GM12878 (cell line): Measurements from ENCODE around the gene FUZ. TPM values are rescaled to one million over a fixed set of nuclear protein-coding genes. Genes with fewer than 3 reads are reported as not detected.

Experiments
- ATAC-seq: fragments of 200-7000 bp; cut with Tn5 transposase; 3 replicates; pipeline ENCODE4 v1.9.1; 2020; ENCODE audit warnings: mild to moderate bottlenecking, moderate library complexity
- BruUV-seq: library from RNA; stranded (reverse); fragments of 400-500 nt; replicated peaks from 2 replicates; lab custom pipeline; 2021; lab: Mats Ljungman, UMichigan
- CTCF ChIA-PET: fragments of 300-600 bp; sonication (Branson Sonifier 250); formaldehyde crosslinking; extraction: SDS; loops from one replicate; lab custom pipeline; 2021; ENCODE audit warnings: inconsistent platforms; lab: Yijun Ruan, JAX
- POLR2A ChIA-PET: fragments of 350-600 bp; formaldehyde crosslinking; extraction: SDS; loops from one replicate; lab custom pipeline; 2021; ENCODE audit warnings: inconsistent platforms; lab: Charles Lee
- RAD21 ChIA-PET: fragments of 300-600 bp; sonication (Branson Sonifier 250); formaldehyde crosslinking; loops from one replicate; lab custom pipeline; 2023; ENCODE audit warnings: antibody characterized with exemption; ENCODE audit not compliant: unreplicated experiment; lab: Charles Lee
- SMC1A ChIA-PET: fragments of 300-600 bp; sonication (Branson Sonifier 250); formaldehyde crosslinking; loops from one replicate; lab custom pipeline; 2023; ENCODE audit not compliant: unreplicated experiment, uncharacterized antibody; lab: Charles Lee
- DNase-seq: peaks from one replicate; pipeline ENCODE4 v3.0.0-alpha.2; 2011; ENCODE audit warnings: low read depth, low spot score
- FAIRE-seq: peaks from 3 replicates; lab custom pipeline; 2011; peaks lifted over from hg19 to GRCh38; lab: Jason Lieb, UNC
- H2AFZ ChIP-seq: 2 replicates; pipeline ENCODE4 v1.6.0; 2011; ENCODE audit warnings: low read depth, low read length, control low read depth; ENCODE audit not compliant: control insufficient read depth
- H3K27ac ChIP-seq: 2 replicates; pipeline ENCODE4 v1.5.1; 2011; ENCODE audit warnings: control low read depth; ENCODE audit not compliant: control insufficient read depth, insufficient read depth
- H3K27me3 ChIP-seq, 2 experiments: replicated peaks in 1 of 2; 2 replicates each; pipeline versions ENCODE4 v1.6.0 to v1.6.1; 2011; ENCODE audit warnings: low read length in 1 of 2; ENCODE audit not compliant: control insufficient read depth in 2 of 2, insufficient read depth in 2 of 2
- H3K36me3 ChIP-seq, 2 experiments: 2 replicates each; pipeline ENCODE4 v1.5.1; 2011; ENCODE audit warnings: low read length in 1 of 2; ENCODE audit not compliant: control insufficient read depth in 2 of 2, insufficient read depth in 2 of 2
- H3K4me1 ChIP-seq: 2 replicates; pipeline ENCODE4 v1.6.1; 2011; ENCODE audit warnings: mild to moderate bottlenecking, low read length, moderate library complexity, mixed read lengths; ENCODE audit not compliant: control insufficient read depth, insufficient read depth
- H3K4me2 ChIP-seq: 2 replicates; pipeline ENCODE4 v1.6.0; 2011; ENCODE audit warnings: control low read depth; ENCODE audit not compliant: control insufficient read depth, insufficient read depth
- H3K4me3 ChIP-seq: fragments of 200-600 bp; sonication (generic); 2 replicates; pipeline ENCODE4 v1.5.1; 2016
- H3K79me2 ChIP-seq: 2 replicates; pipeline ENCODE4 v1.6.0; 2011; ENCODE audit warnings: low read length; ENCODE audit not compliant: control insufficient read depth, insufficient read depth
- H3K9ac ChIP-seq: 2 replicates; pipeline ENCODE4 v1.8.0; 2011; ENCODE audit warnings: low read length, control low read depth, mixed read lengths; ENCODE audit not compliant: control insufficient read depth, insufficient read depth
- H3K9me3 ChIP-seq: replicated peaks from 3 replicates; pipeline ENCODE4 v1.5.1; 2011; ENCODE audit warnings: mild to moderate bottlenecking, low read length; ENCODE audit not compliant: control insufficient read depth, insufficient read depth
- H4K20me1 ChIP-seq: 2 replicates; pipeline ENCODE4 v1.6.0; 2011; ENCODE audit not compliant: control insufficient read depth, insufficient read depth
- CHD2 ChIP-seq: IDR thresholded peaks from 2 replicates; pipeline ENCODE4 v1.6.1; 2011; ENCODE audit warnings: low read depth, low read length, improper control_type of control experiment, borderline replicate concordance
- MEF2B ChIP-seq: fragments of 450-650 bp; IDR thresholded peaks from 2 replicates; pipeline ENCODE4 v1.6.1; 2018; ENCODE audit warnings: mild to moderate bottlenecking, moderate library complexity; ENCODE audit not compliant: partially characterized antibody, poor library complexity, severe bottlenecking
- NFYB ChIP-seq: IDR thresholded peaks from 2 replicates; pipeline ENCODE4 v1.6.1; 2011; ENCODE audit warnings: low read depth, mild to moderate bottlenecking, low read length, improper control_type of control experiment, moderate library complexity; ENCODE audit not compliant: insufficient read depth
- PAX8 ChIP-seq: fragments of 450-650 bp; IDR thresholded peaks from 2 replicates; pipeline ENCODE4 v1.6.1; 2017; ENCODE audit warnings: mild to moderate bottlenecking, moderate library complexity
- POLR2A ChIP-seq: IDR thresholded peaks from 2 replicates; pipeline ENCODE4 v1.6.1; 2011; ENCODE audit warnings: low read depth, mild to moderate bottlenecking, low read length
- RUNX3 ChIP-seq: IDR thresholded peaks from 2 replicates; pipeline ENCODE4 v1.6.1; 2012; ENCODE audit warnings: low read length, inconsistent platforms
- ZZZ3 ChIP-seq: IDR thresholded peaks from 2 replicates; pipeline ENCODE4 v1.6.1; 2011; ENCODE audit warnings: low read depth; ENCODE audit not compliant: control insufficient read depth, insufficient read length
- whole genome bisulfite sequencing: methylation state at CpG from one replicate; pipeline ENCODE4 v1.1.6; 2016; ENCODE audit warnings: low lambda C conversion rate; ENCODE audit not compliant: insufficient replicate concordance, insufficient coverage; ENCODE audit errors: missing lambda C conversion rate; 5-methylcytosine and 5-hydroxymethylcytosine counted together
- in situ Hi-C: fragments of 300-500 bp; cut with MboI; formaldehyde crosslinking; loops from 9 replicates; pipeline ENCODE4 v1.14.3; 2018; ENCODE audit warnings: mixed read lengths
- intact Hi-C: fragments of 100-400 bp; cut with micrococcal nuclease; formaldehyde crosslinking; loops from one replicate; pipeline ENCODE4 v1.14.2; 2022; ENCODE audit not compliant: unreplicated experiment
- polyA plus RNA-seq, 11 experiments: library from polyadenylated mRNA; depleted of rRNA in 4 of 11; unstranded in 6 of 11; stranded (reverse) in 5 of 11; fragments of >200 nt; fragmentation: Nextera tagmentation in 4 of 11; fragmentation: Illumina TruSeq in 1 of 11; extraction: Ambion mirVana in 4 of 11; extraction: Trizol in 1 of 11; gene quantifications; 1 replicate in 1 of 11; 2 replicates in 10 of 11; pipeline versions ENCODE4 v1.2.1 to v1.2.3, GENCODE V29; 2011 to 2016; ENCODE audit warnings: inconsistent platforms in 2 of 11, missing spikeins in 2 of 11, low read depth in 1 of 11
- total RNA-seq, 4 experiments: library from RNA; depleted of rRNA in 3 of 4; stranded (reverse); fragments of >200 nt in 3 of 4; fragmentation: Illumina TruSeq in 1 of 4; extraction: Trizol in 1 of 4; gene quantifications; 2 replicates each; pipeline versions ENCODE4 v1.2.1 to v1.2.3, GENCODE V29; 2013 to 2021
- TF ChIP-seq, protein P1 (sequence below): fragments of 450-650 bp; IDR thresholded peaks from 2 replicates; pipeline ENCODE4 v1.6.1; 2016; ENCODE audit warnings: mild to moderate bottlenecking
- TF ChIP-seq, protein P2 (sequence below): fragments of 450-650 bp; formaldehyde crosslinking; IDR thresholded peaks from 2 replicates; pipeline ENCODE4 v1.4.0; 2020; ENCODE audit warnings: mild to moderate bottlenecking, moderate library complexity

FUZ gene
- total and polyA plus RNA-seq, 10 of the 15 experiments (the other 5 are each of a cell fraction or from before 2014, with no cell fraction given): 0.18 to 11.5 (median 8.8) TPM

GRCh38 chr19:49857061-49857837, 44.2 kb upstream of the FUZ start:
- peaks cover 0 to 19% of the 10 kb centered on the region in 2 experiments; a peak in 3 of 4 replicates for H3K36me3 ChIP-seq
- H4K20me1 ChIP-seq: no peaks in the 10 kb centered on the region
- BruUV-seq: no TSS peak
- DNase-seq: no peak
- POLR2A ChIA-PET: interaction anchor here (0.7 to 1.0 kb wide), 2 partner anchors 21 to 72 kb away, joined by 3 read pairs; no protein-coding TSS in a partner anchor
- H3K27me3 ChIP-seq: no peaks in the 10 kb centered on the region
- TF ChIP-seq NFYB (no peak), POLR2A (peak; percentile 31)
- TF ChIP-seq, all 136 proteins: peak for 1
- RAD21 ChIA-PET: no interaction called here
- ATAC-seq: no peak
- Histone ChIP-seq H3K79me2 (peaks cover 5% of the 10 kb centered on the region), H3K27ac (no peak overlapping the region), H3K4me1 (peaks cover 5% of the 10 kb centered on the region), H3K4me3 (no peak overlapping the region), H2AFZ (no peak overlapping the region), H3K9me3 (no peaks in the 10 kb centered on the region), H3K4me2 (no peak overlapping the region), H3K9ac (no peak overlapping the region)
- intact Hi-C loops: no loop called here
- in situ Hi-C loops: no loop called here
- no peak for FAIRE-seq
- SMC1A ChIA-PET: no interaction called here
- CTCF ChIA-PET: no interaction called here
- 87% methylated on average over 26 of the region's 26 CpGs for WGBS

DNA sequence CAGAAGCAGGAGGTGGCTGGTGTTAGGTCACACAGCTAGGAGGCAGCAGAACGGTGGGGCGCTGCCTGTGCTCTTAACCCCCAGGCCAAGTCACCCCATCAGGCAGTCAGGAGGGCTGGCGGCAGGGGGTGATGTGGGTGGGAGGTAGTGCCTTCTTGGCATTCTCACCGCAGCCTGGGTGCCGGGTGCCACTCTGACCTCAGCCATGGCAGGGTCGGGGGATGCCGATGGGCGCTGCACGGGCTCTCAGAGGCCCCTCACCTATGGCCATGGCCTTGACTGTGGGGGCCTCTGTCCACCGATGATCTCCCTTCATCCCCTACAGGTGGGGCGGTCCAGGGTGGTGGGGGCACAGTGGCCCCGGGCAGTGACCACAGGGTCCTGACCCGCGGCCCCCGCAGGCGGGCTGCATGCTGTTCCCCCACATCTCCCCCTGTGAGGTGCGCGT, 43.5 kb upstream of the FUZ start:
- Histone ChIP-seq H3K9me3 (no peaks in the 10 kb centered on the region), H3K4me2 (no peak overlapping the region), H4K20me1 (no peaks in the 10 kb centered on the region), H3K9ac (no peak overlapping the region), H3K36me3 (peaks cover 0 to 15% of the 10 kb centered on the region in 2 experiments; a peak in 3 of 4 replicates), H3K4me3 (no peak overlapping the region), H3K4me1 (peaks cover 8% of the 10 kb centered on the region), H3K27me3 (no peaks in the 10 kb centered on the region), H2AFZ (no peak overlapping the region), H3K27ac (no peak overlapping the region), H3K79me2 (peaks cover 6% of the 10 kb centered on the region)
- ATAC-seq (no peak), FAIRE-seq (no peak), DNase-seq (no peak)
- intact Hi-C loops (no loop called here), in situ Hi-C loops (no loop called here)
- POLR2A ChIA-PET: interaction anchor here (0.7 kb wide), 1 partner anchor 21 kb away, joined by 3 read pairs; no protein-coding TSS in a partner anchor
- WGBS: 83% methylated on average over 11 of the region's 18 CpGs
- CTCF ChIA-PET: no interaction called here
- BruUV-seq: no TSS peak
- SMC1A ChIA-PET: no interaction called here
- RAD21 ChIA-PET: no interaction called here
- no peak for TF ChIP-seq PAX8
- no peak for TF ChIP-seq CHD2
- TF ChIP-seq RUNX3: no peak
- TF ChIP-seq, protein P1, sequence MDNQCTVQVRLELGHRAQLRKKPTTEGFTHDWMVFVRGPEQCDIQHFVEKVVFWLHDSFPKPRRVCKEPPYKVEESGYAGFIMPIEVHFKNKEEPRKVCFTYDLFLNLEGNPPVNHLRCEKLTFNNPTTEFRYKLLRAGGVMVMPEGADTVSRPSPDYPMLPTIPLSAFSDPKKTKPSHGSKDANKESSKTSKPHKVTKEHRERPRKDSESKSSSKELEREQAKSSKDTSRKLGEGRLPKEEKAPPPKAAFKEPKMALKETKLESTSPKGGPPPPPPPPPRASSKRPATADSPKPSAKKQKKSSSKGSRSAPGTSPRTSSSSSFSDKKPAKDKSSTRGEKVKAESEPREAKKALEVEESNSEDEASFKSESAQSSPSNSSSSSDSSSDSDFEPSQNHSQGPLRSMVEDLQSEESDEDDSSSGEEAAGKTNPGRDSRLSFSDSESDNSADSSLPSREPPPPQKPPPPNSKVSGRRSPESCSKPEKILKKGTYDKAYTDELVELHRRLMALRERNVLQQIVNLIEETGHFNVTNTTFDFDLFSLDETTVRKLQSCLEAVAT: no peak
- TF ChIP-seq ZZZ3: no peak
- TF ChIP-seq, protein P2, sequence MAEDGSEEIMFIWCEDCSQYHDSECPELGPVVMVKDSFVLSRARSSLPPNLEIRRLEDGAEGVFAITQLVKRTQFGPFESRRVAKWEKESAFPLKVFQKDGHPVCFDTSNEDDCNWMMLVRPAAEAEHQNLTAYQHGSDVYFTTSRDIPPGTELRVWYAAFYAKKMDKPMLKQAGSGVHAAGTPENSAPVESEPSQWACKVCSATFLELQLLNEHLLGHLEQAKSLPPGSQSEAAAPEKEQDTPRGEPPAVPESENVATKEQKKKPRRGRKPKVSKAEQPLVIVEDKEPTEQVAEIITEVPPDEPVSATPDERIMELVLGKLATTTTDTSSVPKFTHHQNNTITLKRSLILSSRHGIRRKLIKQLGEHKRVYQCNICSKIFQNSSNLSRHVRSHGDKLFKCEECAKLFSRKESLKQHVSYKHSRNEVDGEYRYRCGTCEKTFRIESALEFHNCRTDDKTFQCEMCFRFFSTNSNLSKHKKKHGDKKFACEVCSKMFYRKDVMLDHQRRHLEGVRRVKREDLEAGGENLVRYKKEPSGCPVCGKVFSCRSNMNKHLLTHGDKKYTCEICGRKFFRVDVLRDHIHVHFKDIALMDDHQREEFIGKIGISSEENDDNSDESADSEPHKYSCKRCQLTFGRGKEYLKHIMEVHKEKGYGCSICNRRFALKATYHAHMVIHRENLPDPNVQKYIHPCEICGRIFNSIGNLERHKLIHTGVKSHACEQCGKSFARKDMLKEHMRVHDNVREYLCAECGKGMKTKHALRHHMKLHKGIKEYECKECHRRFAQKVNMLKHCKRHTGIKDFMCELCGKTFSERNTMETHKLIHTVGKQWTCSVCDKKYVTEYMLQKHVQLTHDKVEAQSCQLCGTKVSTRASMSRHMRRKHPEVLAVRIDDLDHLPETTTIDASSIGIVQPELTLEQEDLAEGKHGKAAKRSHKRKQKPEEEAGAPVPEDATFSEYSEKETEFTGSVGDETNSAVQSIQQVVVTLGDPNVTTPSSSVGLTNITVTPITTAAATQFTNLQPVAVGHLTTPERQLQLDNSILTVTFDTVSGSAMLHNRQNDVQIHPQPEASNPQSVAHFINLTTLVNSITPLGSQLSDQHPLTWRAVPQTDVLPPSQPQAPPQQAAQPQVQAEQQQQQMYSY: no peak
- TF ChIP-seq MEF2B: no peak
- no peak for TF ChIP-seq NFYB
